Hematopoietic multipotent progenitor cell treated with erythropoietin and hydrocortisone succinate and interleukin-3 and kit ligand, for 8 days (in vitro differentiated cells): ENCODE data around the gene U2AF2.
A peak's percentile ranks its signal among the peaks of the same experiment; 100 is the strongest.
"Not testable (repeated sequence)": the region's sequence is repeated elsewhere in the genome, so short reads cannot be mapped to it uniquely, and the experiment has no call there.

Source experiments
- DNase-seq: peaks from one replicate; pipeline ENCODE4 v3.0.0-alpha.2; 2015

Gene U2AF2

DNA sequence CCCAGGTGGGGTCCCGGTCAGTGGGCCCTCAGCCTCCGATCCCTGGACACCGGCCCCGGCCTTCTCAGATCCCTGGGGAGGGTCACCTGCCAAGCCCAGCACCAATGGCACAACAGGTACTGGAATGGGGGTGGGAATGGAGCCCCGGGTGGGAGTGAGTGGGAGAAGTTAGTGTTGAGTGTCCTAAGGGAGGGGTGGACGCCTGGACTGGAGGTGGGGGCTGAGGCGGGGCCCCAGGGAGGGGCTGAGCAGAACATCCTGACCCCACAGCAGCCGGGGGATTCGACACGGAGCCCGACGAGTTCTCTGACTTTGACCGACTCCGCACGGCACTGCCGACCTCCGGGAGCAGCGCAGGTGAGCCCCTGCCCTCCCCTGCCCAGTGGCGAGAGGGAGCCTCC, 37.8 kb downstream of the U2AF2 start:
- DNase-seq: no peak

- DNase-seq: no peak
Observed at GRCh38 chr19:55693336-55693974, 38.6 kb downstream of the U2AF2 start.

- DNase-seq: no peak
Observed at GRCh38 chr19:55694241-55694655, 39.4 kb downstream of the U2AF2 start.

DNA sequence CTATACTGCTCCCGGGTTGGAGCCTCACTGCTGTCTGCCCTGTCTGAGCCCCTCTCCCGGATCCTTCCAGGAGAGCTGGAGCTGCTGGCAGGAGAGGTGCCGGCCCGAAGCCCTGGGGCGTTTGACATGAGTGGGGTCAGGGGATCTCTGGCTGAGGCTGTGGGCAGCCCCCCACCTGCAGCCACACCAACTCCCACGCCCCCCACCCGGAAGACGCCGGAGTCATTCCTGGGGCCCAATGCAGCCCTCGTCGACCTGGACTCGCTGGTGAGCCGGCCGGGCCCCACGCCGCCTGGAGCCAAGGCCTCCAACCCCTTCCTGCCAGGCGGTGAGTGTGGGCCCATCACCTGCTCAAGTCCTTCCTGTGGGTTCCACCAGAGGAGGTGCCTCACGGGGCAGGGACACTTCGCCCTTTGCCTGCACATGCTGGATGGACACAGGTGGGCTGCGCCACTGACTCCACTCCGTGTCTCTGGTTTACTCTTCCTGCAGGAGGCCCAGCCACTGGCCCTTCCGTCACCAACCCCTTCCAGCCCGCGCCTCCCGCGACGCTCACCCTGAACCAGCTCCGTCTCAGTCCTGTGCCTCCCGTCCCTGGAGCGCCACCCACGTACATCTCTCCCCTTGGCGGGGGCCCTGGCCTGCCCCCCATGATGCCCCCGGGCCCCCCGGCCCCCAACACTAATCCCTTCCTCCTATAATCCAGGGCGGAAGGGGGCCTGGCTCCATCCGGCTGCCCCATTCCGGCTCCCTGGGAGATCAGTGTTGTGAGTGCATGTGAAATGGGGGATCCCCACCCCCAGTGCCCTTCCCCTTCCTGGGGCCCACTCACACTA, 40.0 kb downstream of the U2AF2 start:
- DNase-seq: no peak

DNA sequence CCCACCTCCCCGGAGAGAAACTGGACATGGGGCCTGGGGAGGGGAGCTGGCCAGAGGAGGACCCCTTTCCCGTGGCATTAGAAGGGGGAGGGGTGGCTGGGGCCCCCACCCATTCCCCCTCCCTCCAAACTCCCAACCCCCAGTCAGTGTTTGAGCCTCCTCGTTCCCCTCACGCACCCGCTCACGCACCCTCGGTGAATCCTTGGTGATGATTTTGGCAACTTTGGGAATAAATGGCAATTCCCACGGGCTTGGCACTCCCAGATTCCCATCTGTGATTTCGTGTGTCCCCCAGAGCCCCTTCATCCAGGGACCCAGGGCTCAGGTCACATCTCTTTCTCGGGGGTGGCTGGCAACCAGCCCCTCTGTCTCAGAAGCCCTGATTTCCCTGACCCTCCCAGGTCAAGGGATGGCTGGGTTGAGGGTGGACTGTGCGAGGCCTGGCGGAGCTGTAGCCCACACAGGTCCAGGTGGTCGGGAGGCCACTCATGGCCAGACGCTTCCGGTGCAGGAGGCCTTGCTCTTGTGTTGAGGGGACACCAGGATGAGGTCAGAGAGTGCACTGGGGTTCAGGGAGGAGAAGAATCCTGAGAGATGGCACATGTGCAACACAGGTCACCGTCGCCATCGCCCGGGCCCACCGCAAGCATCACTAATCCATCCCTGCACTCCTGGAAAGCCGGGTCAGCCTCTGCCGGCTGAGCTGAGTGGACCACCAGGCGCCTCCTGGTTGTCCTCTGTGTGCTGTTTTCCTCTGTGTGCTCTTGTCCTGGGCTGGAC, 40.9 kb downstream of the U2AF2 start:
- no peak for DNase-seq

- no peak for DNase-seq
Observed at GRCh38 chr19:55696301-55697068, 41.6 kb downstream of the U2AF2 start.

DNA sequence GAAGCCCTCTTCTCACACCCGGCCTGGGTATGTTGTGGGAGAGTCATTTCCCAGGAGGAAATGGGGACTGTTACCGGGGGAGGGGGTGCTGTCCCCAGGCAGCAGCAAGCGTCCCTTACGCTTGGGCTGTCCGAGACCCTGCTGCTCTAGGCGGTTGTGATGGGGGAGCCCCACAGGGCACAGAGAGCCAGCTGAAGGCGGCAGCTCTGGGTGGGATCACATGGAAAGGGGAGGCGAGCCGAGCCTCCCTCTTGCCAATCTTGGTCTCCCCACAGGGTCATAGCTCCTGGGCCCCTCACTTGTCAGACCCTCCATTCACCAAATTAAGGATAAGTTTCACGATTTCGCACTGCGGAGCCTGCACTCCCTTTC, 42.2 kb downstream of the U2AF2 start:
- DNase-seq: no peak

DNA sequence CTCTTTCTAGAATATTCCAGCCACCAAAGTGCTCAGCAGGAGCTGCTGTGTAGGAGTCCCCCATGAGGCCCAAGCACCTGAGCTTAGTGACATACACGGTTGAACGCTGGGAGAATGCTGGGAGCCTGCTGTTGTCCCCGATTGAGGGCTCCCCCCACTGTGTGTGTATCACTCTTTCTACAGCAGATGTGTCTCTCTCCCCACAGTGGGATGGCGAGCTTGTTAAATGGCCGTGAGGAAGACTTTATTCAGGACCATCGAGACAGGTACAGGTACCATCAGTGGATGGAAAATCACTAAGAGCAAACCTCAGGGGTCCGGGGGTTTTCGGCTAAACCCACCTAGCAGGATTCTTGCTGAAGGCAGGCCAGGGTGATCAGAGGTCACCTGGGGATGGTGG, 42.9 kb downstream of the U2AF2 start:
- DNase-seq: no peak

DNA sequence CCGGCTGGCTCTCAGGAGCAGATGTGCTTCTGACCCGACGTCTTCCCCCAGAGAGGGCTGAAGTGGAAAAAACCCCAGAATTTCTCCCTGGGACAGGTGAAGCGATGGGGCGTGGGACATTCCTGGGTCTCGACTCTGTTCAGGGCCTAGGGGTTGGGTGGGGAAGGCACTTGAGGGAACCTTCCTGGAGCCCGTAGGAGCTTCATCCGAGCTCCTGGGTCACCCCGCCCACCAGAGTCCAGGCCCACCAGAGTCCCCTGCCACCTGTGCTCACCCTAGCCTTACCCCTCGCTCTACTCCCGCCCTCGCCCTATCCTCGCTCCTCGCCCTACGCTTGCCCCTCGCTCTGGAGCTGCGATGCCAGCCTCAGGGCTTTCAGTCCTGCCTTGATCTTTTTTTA, 43.4 kb downstream of the U2AF2 start:
- DNase-seq: no peak

- no peak for DNase-seq
Observed at GRCh38 chr19:55699221-55699620, 44.4 kb downstream of the U2AF2 start.

DNA sequence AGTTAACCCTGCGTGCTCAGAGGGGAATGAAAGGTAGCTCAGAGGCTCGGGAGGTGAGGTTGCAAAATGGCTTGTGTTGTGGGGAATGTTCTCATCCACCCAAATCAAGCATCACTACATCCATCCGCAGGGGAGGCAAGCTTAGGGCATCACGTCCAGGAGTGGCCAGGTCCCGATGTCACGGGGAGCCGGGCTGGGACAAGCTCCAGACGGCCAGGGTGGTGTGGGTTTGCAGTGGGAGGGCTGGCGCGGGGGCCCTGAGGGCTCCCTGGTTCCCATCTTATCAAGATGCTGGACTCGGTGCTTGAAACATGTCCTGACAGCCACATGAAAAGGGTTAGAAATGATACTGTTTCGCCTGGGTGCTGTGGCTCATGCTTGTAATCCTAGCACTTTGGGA, 46.0 kb downstream of the U2AF2 start:
- DNase-seq: no peak

- DNase-seq: peak; percentile 88
Observed at GRCh38 chr19:55702131-55702627, 47.3 kb downstream of the U2AF2 start.

- DNase-seq: peak; percentile 37
Observed at GRCh38 chr19:55703790-55704215, 49.0 kb downstream of the U2AF2 start.

DNA sequence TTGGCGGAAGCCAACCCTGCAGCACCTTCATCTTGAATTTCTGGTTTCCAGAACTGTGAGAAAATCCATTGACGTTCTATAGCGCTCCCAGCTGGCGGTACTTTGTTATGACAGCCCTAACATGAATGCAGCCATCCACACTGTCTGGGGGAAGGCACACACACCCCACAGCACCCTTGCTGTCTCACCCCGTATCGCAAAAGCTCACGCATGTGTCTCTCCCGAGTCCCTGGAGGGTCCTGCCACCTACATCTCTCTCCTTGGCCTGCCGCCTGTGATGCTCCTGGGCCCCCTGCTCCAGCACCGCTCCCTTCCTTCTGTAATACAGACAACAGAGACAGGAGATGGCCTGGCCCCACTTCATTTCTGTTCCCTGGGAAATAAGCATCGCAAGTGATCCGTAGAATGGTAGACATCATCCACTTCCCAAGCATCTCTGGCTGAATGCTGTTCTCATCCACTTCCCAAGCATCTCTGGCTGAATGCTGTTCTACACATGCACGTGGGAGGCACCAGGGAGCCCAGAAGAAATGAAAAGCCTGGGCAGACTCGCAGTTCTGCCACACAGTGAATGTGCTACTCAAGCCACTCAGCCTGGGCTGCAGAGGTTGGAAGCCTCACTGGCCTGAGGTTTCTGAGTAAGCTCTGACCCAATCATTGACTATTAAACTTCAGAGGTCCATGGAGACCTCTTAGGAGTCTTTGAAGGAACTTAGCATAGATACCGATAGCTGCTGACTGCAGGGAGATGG, 49.8 kb downstream of the U2AF2 start:
- no peak for DNase-seq

GRCh38 chr19:55705972-55706371, 51.1 kb downstream of the U2AF2 start:
- DNase-seq: no peak

DNA sequence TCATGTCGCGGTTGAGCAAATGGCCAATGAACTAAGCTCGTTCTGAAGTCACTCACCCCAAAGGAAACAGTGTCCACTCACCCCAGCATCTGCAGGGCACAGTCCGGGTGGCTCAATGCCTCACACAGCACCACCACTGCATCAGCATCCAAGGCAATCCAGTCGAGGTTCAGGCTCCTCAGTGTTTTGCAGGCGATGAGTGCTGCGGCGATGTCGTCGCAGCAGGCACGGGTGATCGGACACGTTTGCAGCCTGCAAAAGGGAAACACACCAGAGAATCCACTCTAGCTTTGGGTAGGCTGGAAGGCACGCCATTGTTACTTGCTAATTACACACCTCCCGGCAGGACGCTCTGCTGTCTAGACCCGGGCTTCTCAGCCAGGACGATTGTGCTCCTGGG, 56.9 kb downstream of the U2AF2 start:
- DNase-seq: no peak

GRCh38 chr19:55712804-55713631, 58.2 kb downstream of the U2AF2 start:
- no peak for DNase-seq

- no peak for DNase-seq
Observed at GRCh38 chr19:55716531-55716930, 61.7 kb downstream of the U2AF2 start.

DNA sequence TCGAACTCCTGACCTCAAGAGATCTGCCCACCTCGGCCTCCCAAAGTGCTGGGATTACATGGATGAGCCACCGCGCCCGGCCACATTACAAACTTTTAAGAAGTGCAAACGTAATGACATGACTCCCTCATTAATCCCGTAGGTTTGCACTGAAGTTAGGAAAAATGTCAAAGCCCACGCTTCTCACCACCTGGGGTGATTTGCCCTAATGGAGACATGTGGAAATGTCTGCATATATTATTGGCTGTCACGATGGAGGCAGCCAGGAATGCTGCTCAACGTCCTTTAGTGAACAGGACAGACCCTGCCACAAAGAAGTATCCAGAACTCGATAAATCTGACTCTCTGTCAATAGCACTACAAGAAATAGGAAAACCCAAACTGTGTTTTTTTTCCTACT, 62.4 kb downstream of the U2AF2 start:
- DNase-seq: no peak

DNA sequence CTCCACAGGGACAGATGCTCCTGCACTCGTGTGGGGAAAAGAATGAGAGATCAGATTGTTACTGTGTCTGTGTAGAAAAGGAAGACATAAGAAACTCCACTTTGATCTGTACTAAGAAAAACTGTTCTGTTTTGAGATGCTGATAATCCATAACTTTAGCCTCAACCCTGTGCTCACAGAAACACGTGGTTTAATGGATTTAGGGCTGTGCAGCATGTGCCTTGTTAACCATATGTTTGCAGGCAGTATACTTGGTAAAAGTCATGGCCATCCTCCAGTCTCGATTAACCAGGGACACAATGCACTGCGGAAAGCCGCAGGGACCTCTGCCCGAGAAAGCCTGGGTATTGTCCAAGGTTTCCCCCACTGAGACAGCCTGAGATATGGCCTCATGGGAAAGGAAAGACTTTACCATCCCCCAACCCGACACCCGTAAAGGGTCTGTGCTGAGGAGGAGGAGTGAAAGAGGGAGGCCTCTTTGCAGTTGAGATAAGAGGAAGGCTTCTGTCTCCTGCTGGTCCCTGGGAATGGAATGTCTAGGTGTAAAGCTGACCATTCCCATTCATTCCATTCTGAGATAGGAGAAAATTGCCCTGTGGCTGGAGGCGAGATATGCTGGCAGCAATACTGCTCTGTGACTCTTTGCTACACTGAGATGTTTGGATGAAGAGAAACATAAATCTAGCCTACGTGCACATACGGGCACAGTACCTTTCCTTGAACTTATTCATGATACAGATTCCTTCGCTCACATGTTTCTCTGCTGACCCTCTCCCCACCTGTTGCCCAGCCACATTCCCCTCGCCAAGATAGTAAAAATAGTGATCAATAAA, 63.3 kb downstream of the U2AF2 start:
- DNase-seq: not testable (repeated sequence)
